Right cardiac atrium (tissue), 5 donors: ENCODE data around the gene CCDC39. TPM values are rescaled to one million over a fixed set of nuclear protein-coding genes. Genes with fewer than 3 reads are reported as not detected.

ENCODE experiments used
- ATAC-seq, 2 donors: fragments of 200-7000 bp; cut with Tn5 transposase; one replicate each; pipeline versions ENCODE4 v1.8.0 to v1.9.1; 2020; ENCODE audit warnings: moderate library complexity in 2 of 2, mild to moderate bottlenecking in 1 of 2
- DNase-seq, 3 donors: peaks; one replicate each; pipeline ENCODE4 v3.0.0-alpha.2; 2020
- H3K27ac ChIP-seq: one replicate; pipeline ENCODE4 v1.5.1; 2013; ENCODE audit warnings: mild to moderate bottlenecking, low read length, control low read depth, moderate library complexity
- H3K27me3 ChIP-seq: one replicate; pipeline ENCODE4 v1.6.1; 2013; ENCODE audit not compliant: control insufficient read depth, insufficient read depth
- H3K4me1 ChIP-seq: one replicate; pipeline ENCODE4 v1.6.1; 2013; ENCODE audit warnings: low read length; ENCODE audit not compliant: control insufficient read depth, insufficient read depth
- H3K4me3 ChIP-seq: one replicate; pipeline ENCODE4 v1.5.1; 2013; ENCODE audit warnings: low read length, control low read depth
- H3K9me3 ChIP-seq: one replicate; pipeline ENCODE4 v1.6.1; 2013; ENCODE audit warnings: low read length; ENCODE audit not compliant: control insufficient read depth
- WGBS: extraction: QIAGEN DNeasy Blood & Tissue Kit; methylation state at CpG from one replicate; pipeline ENCODE4 v1.1.7; 2013; 5-methylcytosine and 5-hydroxymethylcytosine counted together
- intact Hi-C, 4 donors: fragments of 100-400 bp; cut with DNase I; formaldehyde crosslinking; loops; one replicate each; pipeline versions ENCODE4 v1.11.0 to v1.14.0; 2022 to 2023
- long read RNA-seq, 4 donors: library from polyadenylated mRNA; unstranded; transcript quantifications; one replicate each; pipeline ENCODE4 v2.0.0, GENCODE V29; 2020 to 2021
- polyA plus RNA-seq: library from polyadenylated mRNA; stranded (reverse); fragments of 200-250 nt; gene quantifications from one replicate; pipeline ENCODE4 v1.2.3, GENCODE V29; 2013
- total RNA-seq, 4 donors: library from RNA; stranded (reverse); fragmentation: NEBNext Ultra II Directional; extraction: Animal tissue kit (Norgen Biotek cat#: 25700); gene quantifications; one replicate each; pipeline ENCODE4 v1.2.1, GENCODE V29; 2021
- donor health status: healthy with polysubstance abuse.
- donor health status: DM: no; HTN: yes; CAD: no.
- donor health status: DM: no; HTN: no; CAD: no.
- donor health status: DM: no; HTN: yes; CAD: no; lungs with severe emphysema.
- donor health status: DM: yes; HTN: yes; CAD: no.

The CCDC39 gene
- total RNA-seq (not detected), polyA plus RNA-seq (not detected)
- long read RNA-seq, donor 1, result 0 reads
- long read RNA-seq, donor 2, result 0 reads
- long read RNA-seq, donor 3, partial matches to known transcripts, result 0 of 3 reads
- long read RNA-seq, donor 3, other reads (novel, unspliced or antisense), result 3 of 3 reads
- long read RNA-seq, donor 4, result 0 reads

GRCh38 chr3:180679178-180680096 is at the start of gene CCDC39:
Gene CCDC39 (minus strand): TSS chr3:180679489. CDS start chr3:180679380, 109 bp downstream.
- H3K4me1 ChIP-seq, result no peaks in the 10 kb centered on the region
- H3K27me3 ChIP-seq, result no peaks in the 10 kb centered on the region
- intact Hi-C loops, result no loop called here
- no peak within 1 kb of the TSS for H3K27ac ChIP-seq
- WGBS, result under 1% methylated on average over 56 of the region's 56 CpGs
- DNase-seq (peak; percentile 49 to 78 (median 67)), ATAC-seq (peak; percentile 84 to 92)
- H3K4me3 ChIP-seq, result peak within 1 kb of the TSS; percentile 79
- H3K9me3 ChIP-seq, result no peaks in the 10 kb centered on the region

- Histone ChIP-seq H3K4me3 (no peak overlapping the region), H3K4me1 (no peaks in the 10 kb centered on the region), H3K9me3 (no peaks in the 10 kb centered on the region), H3K27me3 (no peaks in the 10 kb centered on the region), H3K27ac (no peak overlapping the region)
- intact Hi-C loops, result no loop called here
- DNase-seq (no peak), ATAC-seq (no peak)
- 43% methylated on average over 1 of the region's 1 CpG for WGBS
Observed at GRCh38 chr3:180720012-180720411, 40.7 kb upstream of the CCDC39 start.

- Histone ChIP-seq H3K9me3 (no peaks in the 10 kb centered on the region), H3K27me3 (no peaks in the 10 kb centered on the region), H3K4me1 (no peaks in the 10 kb centered on the region), H3K27ac (no peak overlapping the region), H3K4me3 (no peak overlapping the region)
- ATAC-seq (no peak), DNase-seq (no peak)
- WGBS, result 29% methylated on average over 2 of the region's 2 CpGs
- intact Hi-C loops, result no loop called here
Observed at GRCh38 chr3:180707896-180708295, 28.6 kb upstream of the CCDC39 start.

- H3K4me3 ChIP-seq, result no peak overlapping the region
- no peaks in the 10 kb centered on the region for H3K9me3 ChIP-seq
- no peak overlapping the region for H3K27ac ChIP-seq
- H3K4me1 ChIP-seq, result no peaks in the 10 kb centered on the region
- H3K27me3 ChIP-seq, result no peaks in the 10 kb centered on the region
- intact Hi-C loops, result no loop called here
- 38% methylated on average over 4 of the region's 4 CpGs for WGBS
- no peak for ATAC-seq
- no peak for DNase-seq
Observed at GRCh38 chr3:180705619-180706018, 26.3 kb upstream of the CCDC39 start.

GRCh38 chr3:180704532-180704931 is 25.2 kb upstream of the CCDC39 start:
- H3K27ac ChIP-seq, result no peak overlapping the region
- ATAC-seq (no peak), DNase-seq (no peak)
- no peaks in the 10 kb centered on the region for H3K4me1 ChIP-seq
- intact Hi-C loops, result no loop called here
- H3K9me3 ChIP-seq, result no peaks in the 10 kb centered on the region
- H3K4me3 ChIP-seq, result no peak overlapping the region
- no peaks in the 10 kb centered on the region for H3K27me3 ChIP-seq

GRCh38 chr3:180700941-180701340 is 21.7 kb upstream of the CCDC39 start:
- no peak for DNase-seq
- ATAC-seq, result peak; percentile 50 to 51
- intact Hi-C loops, result no loop called here
- no peak overlapping the region for H3K4me3 ChIP-seq
- no peaks in the 10 kb centered on the region for H3K4me1 ChIP-seq
- no peak overlapping the region for H3K27ac ChIP-seq
- no peaks in the 10 kb centered on the region for H3K27me3 ChIP-seq
- H3K9me3 ChIP-seq, result no peaks in the 10 kb centered on the region
- WGBS, result 64% methylated on average over 3 of the region's 3 CpGs

- intact Hi-C loops, result no loop called here
- no peaks in the 10 kb centered on the region for H3K27me3 ChIP-seq
Observed at GRCh38 chr3:180698760-180699270, 19.5 kb upstream of the CCDC39 start.

GRCh38 chr3:180694321-180694720 is 15.0 kb upstream of the CCDC39 start:
- no peaks in the 10 kb centered on the region for H3K9me3 ChIP-seq
- ATAC-seq (no peak), DNase-seq (no peak)
- no peak overlapping the region for H3K4me3 ChIP-seq
- no peaks in the 10 kb centered on the region for H3K4me1 ChIP-seq
- H3K27ac ChIP-seq, result no peak overlapping the region
- no peaks in the 10 kb centered on the region for H3K27me3 ChIP-seq
- intact Hi-C loops, result no loop called here

More at GRCh38 chr3:180698760-180699270, 19.5 kb upstream of the CCDC39 start:
- no peak for ATAC-seq
- Histone ChIP-seq H3K9me3 (no peaks in the 10 kb centered on the region), H3K4me1 (no peaks in the 10 kb centered on the region), H3K27ac (no peak overlapping the region), H3K4me3 (no peak overlapping the region)
- WGBS, result 28% methylated on average over 3 of the region's 3 CpGs
- DNase-seq, result no peak

- WGBS, result 91% methylated on average over 1 of the region's 1 CpG
- intact Hi-C loops, result no loop called here
- Histone ChIP-seq H3K27ac (no peak overlapping the region), H3K9me3 (no peaks in the 10 kb centered on the region), H3K4me1 (no peaks in the 10 kb centered on the region), H3K4me3 (no peak overlapping the region), H3K27me3 (no peaks in the 10 kb centered on the region)
- DNase-seq, result no peak
- ATAC-seq, result no peak
Observed at GRCh38 chr3:180693656-180694055, 14.4 kb upstream of the CCDC39 start.

GRCh38 chr3:180690061-180690460 is 10.8 kb upstream of the CCDC39 start:
- 0% methylated on average over 1 of the region's 1 CpG for WGBS
- Histone ChIP-seq H3K27ac (no peak overlapping the region), H3K4me3 (no peak overlapping the region), H3K9me3 (no peaks in the 10 kb centered on the region), H3K27me3 (no peaks in the 10 kb centered on the region), H3K4me1 (no peaks in the 10 kb centered on the region)
- intact Hi-C loops, result no loop called here
- DNase-seq (no peak), ATAC-seq (no peak)

GRCh38 chr3:180684807-180685206 is 5.5 kb upstream of the CCDC39 start:
- Histone ChIP-seq H3K9me3 (no peaks in the 10 kb centered on the region), H3K27ac (no peak overlapping the region), H3K4me1 (no peaks in the 10 kb centered on the region), H3K4me3 (no peak overlapping the region), H3K27me3 (no peaks in the 10 kb centered on the region)
- ATAC-seq (no peak), DNase-seq (no peak)
- WGBS, result 15% methylated on average over 3 of the region's 3 CpGs
- intact Hi-C loops, result no loop called here
